Prostate gland (tissue), 2 donors: ENCODE data around the gene NET1.

Experiments used
- POLR2AphosphoS5 ChIP-seq: sonication (generic); formaldehyde crosslinking; IDR thresholded peaks from one replicate; pipeline ENCODE4 v1.6.1; 2017; ENCODE audit warnings: antibody characterized with exemption
- TF ChIP-seq, protein P1 (sequence below), 4 experiments: fragments of 200-600 bp in 2 of 4; fragments of 450-650 bp in 2 of 4; sonication (generic) in 2 of 4; IDR thresholded peaks; 1 replicate in 3 of 4; 2 replicates in 1 of 4; pipeline ENCODE4 v1.5.1; 2016 to 2019; ENCODE audit warnings: antibody characterized with exemption in 4 of 4, mild to moderate bottlenecking in 2 of 4, moderate library complexity in 2 of 4

DNA sequence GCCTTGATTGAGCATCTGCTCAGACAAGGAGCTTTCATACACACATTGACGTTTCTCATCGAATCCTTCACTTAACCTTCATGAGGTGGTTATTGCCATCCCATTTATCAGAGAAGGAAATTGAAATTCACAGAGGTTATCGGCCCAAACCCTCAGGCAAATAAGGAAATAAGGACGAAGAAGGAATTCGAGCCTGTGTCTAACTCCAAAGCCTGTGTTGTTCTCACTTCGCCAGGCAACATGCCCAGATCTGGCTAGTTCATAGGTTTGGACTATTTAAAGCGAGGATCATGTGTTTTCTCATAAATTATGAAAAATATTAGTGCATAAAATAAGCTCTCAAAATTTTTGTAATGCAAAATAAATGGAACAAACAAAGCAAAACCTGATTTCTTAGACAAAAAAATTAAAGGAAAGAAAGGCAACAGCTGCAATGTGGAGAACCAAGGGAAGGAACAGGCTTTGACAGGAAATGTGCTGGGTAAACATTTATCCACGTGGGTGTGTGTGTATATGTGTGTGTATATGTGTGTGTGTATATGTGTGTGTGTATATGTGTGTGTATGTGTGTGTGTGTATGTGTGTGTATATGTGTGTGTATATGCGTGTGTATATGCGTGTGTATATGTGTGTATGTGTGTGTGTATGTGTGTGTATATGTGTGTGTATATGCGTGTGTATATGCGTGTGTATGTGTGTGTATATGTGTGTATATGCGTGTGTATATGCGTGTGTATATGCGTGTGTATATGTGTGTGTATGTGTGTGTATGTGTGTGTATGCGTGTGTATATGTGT lies 42.8 kb upstream of the NET1 start:
- no peak for TF ChIP-seq POLR2AphosphoS5
- TF ChIP-seq, protein P1, sequence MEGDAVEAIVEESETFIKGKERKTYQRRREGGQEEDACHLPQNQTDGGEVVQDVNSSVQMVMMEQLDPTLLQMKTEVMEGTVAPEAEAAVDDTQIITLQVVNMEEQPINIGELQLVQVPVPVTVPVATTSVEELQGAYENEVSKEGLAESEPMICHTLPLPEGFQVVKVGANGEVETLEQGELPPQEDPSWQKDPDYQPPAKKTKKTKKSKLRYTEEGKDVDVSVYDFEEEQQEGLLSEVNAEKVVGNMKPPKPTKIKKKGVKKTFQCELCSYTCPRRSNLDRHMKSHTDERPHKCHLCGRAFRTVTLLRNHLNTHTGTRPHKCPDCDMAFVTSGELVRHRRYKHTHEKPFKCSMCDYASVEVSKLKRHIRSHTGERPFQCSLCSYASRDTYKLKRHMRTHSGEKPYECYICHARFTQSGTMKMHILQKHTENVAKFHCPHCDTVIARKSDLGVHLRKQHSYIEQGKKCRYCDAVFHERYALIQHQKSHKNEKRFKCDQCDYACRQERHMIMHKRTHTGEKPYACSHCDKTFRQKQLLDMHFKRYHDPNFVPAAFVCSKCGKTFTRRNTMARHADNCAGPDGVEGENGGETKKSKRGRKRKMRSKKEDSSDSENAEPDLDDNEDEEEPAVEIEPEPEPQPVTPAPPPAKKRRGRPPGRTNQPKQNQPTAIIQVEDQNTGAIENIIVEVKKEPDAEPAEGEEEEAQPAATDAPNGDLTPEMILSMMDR (IDR thresholded peaks at IDR 0.05): no peak
